ENCODE results near the gene UPF2. TPM values are rescaled to one million over a fixed set of nuclear protein-coding genes. Genes with fewer than 3 reads are reported as not detected.
"Not testable (repeated sequence)": the region's sequence is repeated elsewhere in the genome, so short reads cannot be mapped to it uniquely, and the experiment has no call there.

UPF2 gene
- polyA plus RNA-seq, 3 donors = 2.7 to 6.7 (median 4.3) TPM

DNA sequence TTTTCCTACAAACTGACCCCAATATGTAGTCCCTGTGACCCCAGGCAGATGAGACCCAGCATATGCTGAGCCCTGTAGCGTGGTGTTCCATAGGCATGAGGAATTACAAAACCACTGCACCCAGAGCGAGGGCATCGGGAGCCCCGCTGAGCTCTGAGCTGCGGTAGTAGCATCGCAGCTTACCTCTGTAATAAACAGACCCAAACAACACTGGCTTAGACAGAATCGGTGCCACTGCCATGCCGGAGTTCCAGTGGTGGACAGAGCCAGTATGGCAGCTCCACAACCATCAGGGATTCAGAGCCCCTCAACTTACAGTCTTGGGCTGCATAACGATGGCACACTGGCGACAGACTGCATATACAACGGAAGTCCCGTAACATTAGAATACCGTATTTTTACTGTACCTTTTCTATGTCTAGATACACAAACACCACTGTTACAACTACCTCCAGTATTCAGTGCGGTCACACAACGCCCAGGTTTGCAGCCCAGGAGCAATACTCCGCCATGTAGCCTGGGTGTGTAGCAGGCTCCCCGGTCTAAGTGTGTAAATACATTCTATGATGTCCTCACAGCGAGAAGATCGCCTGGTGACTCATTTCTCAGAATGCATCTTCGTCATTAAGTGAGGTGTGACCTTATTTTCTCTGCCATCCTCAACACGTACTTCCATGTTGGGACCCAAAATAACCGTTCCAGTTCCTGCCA lies 150.7 kb downstream of the UPF2 start:
- Mint-ChIP-seq H3K9me3 (peaks cover 0 to 10% (median 3%) of the 10 kb centered on the region in 7 donors), H3K27ac (no peak overlapping the region), H3K27me3 (ENCODE audit: low read depth in 3 of 3) (peaks cover 0 to 8% (median 0%) of the 10 kb centered on the region in 3 donors), H3K36me3 (no peaks in the 10 kb centered on the region), H3K4me1 (no peaks in the 10 kb centered on the region), H3K4me3 (no peak overlapping the region)
- WGBS (ENCODE audit: insufficient coverage) = 98% methylated on average over 21 of the region's 22 CpGs
- no peaks in the 10 kb centered on the region for H4K20me1 ChIP-seq (ENCODE audit: insufficient read depth, low read length)
- no peak overlapping the region for H2AFZ ChIP-seq (ENCODE audit: insufficient read depth, low read depth, low read length, poor library complexity, severe bottlenecking)
- H3K9ac ChIP-seq (ENCODE audit: insufficient read depth, low read length, poor library complexity, severe bottlenecking) = no peak overlapping the region
- no peak overlapping the region for H3K4me3 ChIP-seq (replicated peaks in 1 of 3; ENCODE audit: low read depth in 2 of 3, low read length in 3 of 3)
- H3K27ac ChIP-seq (ENCODE audit: low read depth in 1 of 2, low read length in 2 of 2) = no peak overlapping the region
- no peak overlapping the region for H3K4me2 ChIP-seq (replicated peaks; ENCODE audit: extremely low read depth, low read length, poor library complexity, severe bottlenecking)
- no peak for DNase-seq
- peaks cover 0 to 9% of the 10 kb centered on the region in 2 donors for H3K9me3 ChIP-seq (replicated peaks in 1 of 2; ENCODE audit: control insufficient read depth in 1 of 2, insufficient read depth in 1 of 2, low read length in 2 of 2)
- H3K4me1 ChIP-seq (ENCODE audit: control insufficient read depth in 1 of 2, insufficient read depth in 2 of 2, low read length in 2 of 2) = no peaks in the 10 kb centered on the region
- no peaks in the 10 kb centered on the region for H3K79me2 ChIP-seq (ENCODE audit: insufficient read depth, low read length)
- no peaks in the 10 kb centered on the region for H3K36me3 ChIP-seq (replicated peaks in 1 of 2; ENCODE audit: control insufficient read depth in 1 of 2, insufficient read depth in 2 of 2, low read length in 2 of 2)
- intact Hi-C loops (cut with micrococcal nuclease) = no loop called here
- TF ChIP-seq, protein P1, sequence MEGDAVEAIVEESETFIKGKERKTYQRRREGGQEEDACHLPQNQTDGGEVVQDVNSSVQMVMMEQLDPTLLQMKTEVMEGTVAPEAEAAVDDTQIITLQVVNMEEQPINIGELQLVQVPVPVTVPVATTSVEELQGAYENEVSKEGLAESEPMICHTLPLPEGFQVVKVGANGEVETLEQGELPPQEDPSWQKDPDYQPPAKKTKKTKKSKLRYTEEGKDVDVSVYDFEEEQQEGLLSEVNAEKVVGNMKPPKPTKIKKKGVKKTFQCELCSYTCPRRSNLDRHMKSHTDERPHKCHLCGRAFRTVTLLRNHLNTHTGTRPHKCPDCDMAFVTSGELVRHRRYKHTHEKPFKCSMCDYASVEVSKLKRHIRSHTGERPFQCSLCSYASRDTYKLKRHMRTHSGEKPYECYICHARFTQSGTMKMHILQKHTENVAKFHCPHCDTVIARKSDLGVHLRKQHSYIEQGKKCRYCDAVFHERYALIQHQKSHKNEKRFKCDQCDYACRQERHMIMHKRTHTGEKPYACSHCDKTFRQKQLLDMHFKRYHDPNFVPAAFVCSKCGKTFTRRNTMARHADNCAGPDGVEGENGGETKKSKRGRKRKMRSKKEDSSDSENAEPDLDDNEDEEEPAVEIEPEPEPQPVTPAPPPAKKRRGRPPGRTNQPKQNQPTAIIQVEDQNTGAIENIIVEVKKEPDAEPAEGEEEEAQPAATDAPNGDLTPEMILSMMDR (IDR thresholded peaks at IDR 0.05) = no peak
- no peaks in the 10 kb centered on the region for H3K27me3 ChIP-seq (ENCODE audit: control insufficient read depth in 2 of 2, insufficient read depth in 2 of 2, low read length in 2 of 2)

DNA sequence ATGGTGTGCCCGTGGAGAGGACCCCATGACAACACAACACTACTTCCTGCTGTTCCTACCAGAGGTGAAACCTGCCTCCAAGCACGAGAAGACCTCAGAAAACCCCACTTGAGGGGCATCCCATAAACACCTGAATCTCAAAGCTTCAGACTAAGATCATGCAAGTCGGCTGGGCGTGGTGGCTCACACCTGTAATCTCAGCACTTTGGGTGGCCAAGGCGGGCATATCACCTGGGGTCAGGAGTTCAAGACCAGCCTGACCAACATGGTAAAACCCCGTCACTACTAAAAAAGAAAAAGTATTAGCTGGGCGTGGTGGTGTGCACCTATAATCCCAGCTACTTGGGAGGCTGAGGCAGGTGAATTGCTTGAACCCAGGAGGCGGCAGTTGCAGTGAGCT lies 153.3 kb downstream of the UPF2 start:
- H3K79me2 ChIP-seq (ENCODE audit: insufficient read depth, low read length); H3K27me3 ChIP-seq (ENCODE audit: control insufficient read depth in 2 of 2, insufficient read depth in 2 of 2, low read length in 2 of 2); H3K4me3 ChIP-seq (replicated peaks in 1 of 3; ENCODE audit: low read depth in 2 of 3, low read length in 3 of 3); H3K9ac ChIP-seq (ENCODE audit: insufficient read depth, low read length, poor library complexity, severe bottlenecking); H4K20me1 ChIP-seq (ENCODE audit: insufficient read depth, low read length); H3K4me1 ChIP-seq (ENCODE audit: control insufficient read depth in 1 of 2, insufficient read depth in 2 of 2, low read length in 2 of 2); H3K27ac Mint-ChIP-seq; H3K27ac ChIP-seq (ENCODE audit: low read depth in 1 of 2, low read length in 2 of 2); H3K27me3 Mint-ChIP-seq (ENCODE audit: low read depth in 3 of 3); DNase-seq; H2AFZ ChIP-seq (ENCODE audit: insufficient read depth, low read depth, low read length, poor library complexity, severe bottlenecking); H3K36me3 Mint-ChIP-seq; H3K36me3 ChIP-seq (replicated peaks in 1 of 2; ENCODE audit: control insufficient read depth in 1 of 2, insufficient read depth in 2 of 2, low read length in 2 of 2); intact Hi-C loops (cut with micrococcal nuclease); H3K4me2 ChIP-seq (replicated peaks; ENCODE audit: extremely low read depth, low read length, poor library complexity, severe bottlenecking); H3K4me3 Mint-ChIP-seq; H3K9me3 Mint-ChIP-seq; H3K4me1 Mint-ChIP-seq; H3K9me3 ChIP-seq (replicated peaks in 1 of 2; ENCODE audit: control insufficient read depth in 1 of 2, insufficient read depth in 1 of 2, low read length in 2 of 2): not testable (repeated sequence)
- 93% methylated on average over 5 of the region's 8 CpGs for WGBS (ENCODE audit: insufficient coverage)
